Medulla oblongata (tissue), 1 donor: Measurements from ENCODE around the gene MYOG.

Experiments
- DNase-seq: peaks from one replicate; pipeline ENCODE4 v3.0.0-alpha.2; 2015; ENCODE audit errors: extremely low spot score

MYOG gene

DNA sequence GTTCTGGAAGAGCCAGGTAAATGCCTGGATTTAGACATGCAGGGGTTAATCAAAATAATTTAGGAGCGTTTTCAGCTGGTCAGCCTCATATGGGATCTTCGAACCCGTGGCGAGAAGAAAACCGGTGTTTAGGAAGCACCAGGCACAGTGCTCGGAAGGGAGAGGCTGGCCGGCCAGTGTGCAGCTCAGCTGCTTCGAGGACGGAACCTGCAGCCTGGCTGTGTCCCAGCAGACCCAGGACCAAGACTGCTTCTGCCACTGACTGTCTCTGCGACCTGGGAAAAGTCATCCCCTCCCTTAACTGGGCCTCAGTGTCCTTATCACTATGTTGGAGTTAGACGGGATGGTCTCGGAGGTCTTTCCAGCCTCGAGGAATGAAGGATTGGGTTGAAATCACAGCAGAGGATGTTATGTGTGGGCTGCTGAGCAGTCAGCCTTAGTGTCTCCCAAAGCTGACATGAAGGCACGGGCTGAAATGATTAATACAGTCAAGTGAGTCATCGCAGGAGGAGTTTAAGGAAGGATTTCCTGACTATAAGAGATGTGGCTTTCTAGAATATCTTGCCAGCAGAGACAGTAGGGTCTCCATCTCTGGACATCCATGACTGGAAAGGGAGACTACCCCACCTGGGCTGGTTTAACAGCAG lies 38.7 kb downstream of the MYOG start:
- no peak for DNase-seq

DNA sequence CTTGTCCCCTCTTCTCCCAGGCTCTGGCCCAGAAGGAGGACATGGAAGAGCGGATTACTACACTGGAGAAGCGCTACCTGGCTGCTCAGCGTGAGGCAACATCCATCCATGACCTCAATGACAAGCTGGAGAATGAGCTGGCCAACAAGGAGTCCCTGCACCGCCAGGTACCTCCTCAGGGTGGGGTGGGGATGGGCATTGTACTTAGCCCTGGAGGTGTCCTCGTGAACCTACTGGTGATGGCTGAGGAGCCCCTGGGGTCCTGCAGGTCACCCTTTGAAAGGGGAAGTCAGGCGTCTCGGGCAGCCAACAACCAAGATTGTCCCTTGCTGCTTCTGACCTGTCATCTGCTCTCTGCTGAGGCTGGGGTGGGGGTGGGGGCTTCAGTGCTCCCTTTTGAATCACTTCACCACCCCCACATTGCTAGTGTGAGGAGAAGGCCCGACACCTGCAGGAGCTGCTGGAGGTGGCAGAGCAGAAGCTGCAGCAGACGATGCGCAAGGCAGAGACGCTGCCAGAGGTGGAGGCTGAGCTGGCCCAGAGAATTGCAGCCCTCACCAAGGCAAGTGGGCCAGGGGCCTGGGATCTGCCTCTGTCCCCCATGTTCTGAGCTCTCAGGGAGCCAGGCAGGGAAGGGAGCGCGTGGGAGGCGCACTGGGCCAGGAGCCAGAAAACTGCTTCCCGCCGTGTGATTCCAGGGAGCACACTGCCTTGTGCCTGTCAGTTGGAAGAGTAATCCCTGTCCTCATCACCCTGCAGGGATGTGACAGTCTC lies 39.8 kb downstream of the MYOG start:
- DNase-seq: no peak

DNA sequence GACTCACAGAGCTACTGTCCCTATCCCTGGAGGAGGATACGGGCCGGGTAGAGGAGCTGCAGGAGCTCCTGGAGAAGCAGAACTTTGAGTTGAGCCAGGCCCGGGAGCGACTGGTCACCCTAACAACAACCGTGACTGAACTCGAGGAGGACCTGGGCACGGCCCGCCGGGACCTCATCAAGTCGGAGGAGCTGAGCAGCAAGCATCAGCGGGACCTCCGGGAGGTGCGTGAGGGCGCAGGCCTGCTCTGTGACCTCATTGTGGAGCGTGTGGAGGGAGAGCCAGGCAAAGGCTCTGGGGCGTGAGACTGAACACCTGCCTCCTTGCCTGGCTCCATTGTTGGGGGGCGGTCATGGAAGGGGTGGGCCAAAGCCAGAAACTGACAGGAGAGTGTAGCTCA lies 40.5 kb downstream of the MYOG start:
- no peak for DNase-seq

DNA sequence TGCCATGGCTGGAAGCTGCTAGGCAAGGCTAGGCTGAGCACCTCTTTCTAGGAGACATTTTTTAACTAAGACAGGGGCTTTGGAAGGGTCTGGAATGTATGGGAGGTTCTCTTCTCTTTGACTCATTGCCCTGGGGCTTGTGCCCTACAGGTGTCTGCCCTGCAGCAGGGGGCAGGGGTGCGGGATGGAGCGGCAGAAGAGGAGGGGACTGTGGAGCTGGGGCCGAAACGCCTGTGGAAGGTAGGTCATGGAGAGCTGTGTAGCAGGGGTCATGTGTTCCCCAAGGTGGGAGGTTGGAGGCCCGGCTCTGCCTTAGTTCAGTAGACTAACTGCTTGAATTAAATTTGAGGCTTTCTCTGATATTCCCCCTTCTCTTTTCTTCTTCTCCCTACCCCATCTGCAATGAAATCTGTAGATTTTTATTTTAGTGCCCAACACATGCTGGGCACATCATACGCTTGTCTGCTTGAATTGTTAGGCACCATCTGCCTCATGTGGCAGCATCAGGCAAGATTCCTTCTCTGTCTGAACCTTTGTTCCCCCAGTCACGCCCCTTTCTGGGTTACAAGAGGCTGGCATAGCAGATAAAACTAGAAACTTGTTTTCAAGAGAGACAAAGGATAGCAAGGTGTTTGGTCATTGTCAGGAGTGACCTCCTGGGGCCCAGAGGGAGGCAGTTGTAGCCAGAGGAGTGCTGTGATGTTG lies 41.1 kb downstream of the MYOG start:
- no peak for DNase-seq

DNA sequence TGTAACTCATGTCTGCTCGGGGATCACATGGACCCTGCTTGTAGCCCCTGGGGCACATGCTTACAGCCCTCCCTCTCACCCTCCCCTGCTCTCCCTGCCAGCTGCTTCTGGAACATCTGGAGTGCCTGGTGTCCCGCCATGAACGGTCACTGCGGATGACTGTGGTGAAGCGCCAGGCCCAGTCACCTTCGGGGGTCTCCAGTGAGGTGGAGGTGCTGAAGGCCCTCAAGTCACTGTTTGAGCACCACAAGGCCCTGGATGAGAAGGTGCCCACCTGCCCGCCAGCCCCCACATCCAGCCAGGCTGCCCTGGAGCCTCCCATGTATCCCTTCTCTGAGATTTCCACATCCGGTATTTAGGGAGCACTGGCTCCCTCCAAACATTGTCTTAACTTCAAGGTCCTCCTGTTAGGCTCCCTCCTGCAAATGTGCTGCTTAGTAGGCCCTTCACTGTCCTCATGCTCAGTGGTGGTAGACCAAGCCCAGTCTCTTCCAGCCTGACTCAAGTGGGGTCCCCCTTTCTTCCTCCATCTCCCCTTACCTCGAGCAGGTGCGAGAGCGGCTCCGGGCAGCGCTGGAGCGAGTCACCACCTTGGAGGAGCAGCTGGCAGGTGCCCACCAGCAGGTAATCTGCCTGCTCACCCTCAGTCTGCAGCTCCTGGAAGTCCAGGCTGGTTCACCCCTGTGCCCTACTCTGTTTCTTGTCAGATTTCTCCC lies 41.8 kb downstream of the MYOG start:
- DNase-seq: no peak

- DNase-seq: no peak
Observed at GRCh38 chr1:203041351-203041932, 44.4 kb downstream of the MYOG start.

DNA sequence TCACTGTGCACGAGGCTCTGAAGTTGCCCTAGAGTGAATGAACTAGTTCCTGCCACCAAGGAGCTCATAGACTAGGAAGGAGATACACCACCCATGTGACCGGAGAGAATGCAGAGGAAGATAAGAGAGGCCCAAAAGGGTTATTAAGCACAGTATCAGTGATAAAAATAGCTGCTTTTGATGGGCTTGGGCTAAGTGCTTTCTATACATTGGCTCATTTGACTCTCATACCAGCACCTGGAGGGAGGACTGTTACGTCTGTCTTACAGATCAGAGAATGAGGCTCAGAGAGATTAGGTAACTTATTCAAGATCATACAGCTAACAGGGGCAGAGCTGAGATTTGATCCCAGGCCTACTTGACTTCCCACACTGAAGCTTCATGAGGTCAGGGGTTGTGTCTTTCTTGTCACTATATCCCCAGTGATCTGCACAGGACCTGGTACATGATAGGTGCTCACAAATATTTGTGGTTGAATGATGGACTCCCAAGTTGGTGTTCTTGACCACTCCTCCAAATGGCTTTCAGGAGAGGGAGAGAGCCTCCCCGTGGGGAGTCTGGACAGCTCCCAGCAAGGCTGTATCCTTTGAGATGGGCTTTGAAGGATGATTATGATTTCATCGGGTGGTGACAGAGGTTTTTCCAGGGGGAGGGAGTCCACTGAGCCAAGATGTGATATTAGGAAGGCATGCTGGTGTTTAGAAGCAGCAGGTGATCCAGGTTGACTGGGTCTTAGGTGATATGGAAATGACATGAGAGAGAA lies 45.1 kb downstream of the MYOG start:
- no peak for DNase-seq

DNA sequence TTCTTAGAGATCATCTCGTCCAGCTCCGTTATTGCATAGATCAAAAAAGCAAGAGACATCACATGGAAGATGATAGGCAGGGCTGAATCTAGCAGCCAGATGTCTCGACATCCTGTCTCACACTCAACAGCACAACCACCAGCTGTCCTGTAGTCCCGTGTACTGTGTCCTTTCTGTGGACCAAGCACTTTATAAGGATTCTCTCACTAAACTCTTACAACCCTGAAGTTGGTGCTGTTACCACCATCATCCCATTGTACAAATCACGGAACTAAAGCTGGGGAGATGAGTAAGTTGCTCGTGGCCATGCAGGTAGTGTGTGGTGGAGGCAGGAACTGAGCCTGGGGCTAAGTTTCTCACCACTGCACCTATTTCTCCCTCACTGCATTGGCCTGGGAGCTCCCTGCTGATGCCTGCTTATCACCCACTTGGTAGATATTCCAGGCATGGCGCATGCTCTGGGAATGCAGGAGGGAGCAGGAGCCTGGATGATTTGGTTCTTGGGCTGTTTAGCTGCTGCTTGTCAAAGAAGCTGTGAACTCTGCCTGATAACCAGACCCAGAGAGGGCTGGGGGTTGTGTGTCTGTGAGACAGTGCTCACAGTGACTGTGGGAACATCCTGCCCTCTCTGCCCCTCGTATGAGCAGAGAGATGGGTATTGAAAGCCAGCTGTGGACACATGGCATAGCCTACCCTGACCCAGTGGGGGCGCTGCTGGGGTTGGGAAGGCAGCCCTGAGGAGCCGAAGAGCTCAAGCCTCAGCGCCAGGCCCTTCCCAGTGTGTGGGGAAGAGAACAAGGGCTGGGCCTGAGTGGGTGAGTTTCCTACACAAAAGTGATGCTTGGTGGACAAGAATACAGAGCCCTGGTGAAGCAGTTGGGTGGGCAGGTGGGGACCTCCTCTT lies 46.0 kb downstream of the MYOG start:
- DNase-seq: peak; percentile 25

DNA sequence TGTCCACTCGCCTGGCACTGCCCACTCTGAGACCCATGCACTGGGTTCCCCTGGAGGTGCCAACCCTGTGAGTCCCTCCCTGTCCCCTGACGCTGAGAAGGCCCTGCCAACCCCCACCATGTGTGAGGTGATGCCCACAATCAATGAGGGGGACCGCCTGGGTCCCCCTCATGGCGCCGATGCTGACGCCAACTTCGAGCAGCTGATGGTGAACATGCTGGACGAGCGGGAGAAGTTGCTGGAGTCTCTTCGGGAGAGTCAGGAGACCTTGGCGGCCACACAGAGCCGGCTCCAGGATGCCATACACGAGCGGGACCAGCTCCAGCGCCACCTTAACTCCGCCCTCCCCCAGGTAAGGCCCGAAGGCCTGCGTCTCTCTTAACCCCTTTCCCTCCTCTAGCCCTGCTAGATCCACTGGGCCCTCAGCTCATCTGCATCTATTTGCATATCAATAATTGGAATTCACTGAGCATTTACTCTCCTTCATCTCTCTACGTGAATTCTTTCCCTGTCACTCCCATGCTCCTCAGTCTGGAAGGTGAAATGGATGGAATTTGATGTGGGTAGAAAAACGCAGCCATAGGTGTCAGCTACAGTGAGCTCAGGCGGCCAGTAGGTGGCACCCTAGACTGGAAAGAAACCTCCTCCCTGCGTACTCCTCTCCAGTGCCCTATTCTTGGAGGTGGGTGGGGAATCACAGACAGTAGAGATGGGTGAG lies 46.8 kb downstream of the MYOG start:
- DNase-seq: peak; percentile 90

DNA sequence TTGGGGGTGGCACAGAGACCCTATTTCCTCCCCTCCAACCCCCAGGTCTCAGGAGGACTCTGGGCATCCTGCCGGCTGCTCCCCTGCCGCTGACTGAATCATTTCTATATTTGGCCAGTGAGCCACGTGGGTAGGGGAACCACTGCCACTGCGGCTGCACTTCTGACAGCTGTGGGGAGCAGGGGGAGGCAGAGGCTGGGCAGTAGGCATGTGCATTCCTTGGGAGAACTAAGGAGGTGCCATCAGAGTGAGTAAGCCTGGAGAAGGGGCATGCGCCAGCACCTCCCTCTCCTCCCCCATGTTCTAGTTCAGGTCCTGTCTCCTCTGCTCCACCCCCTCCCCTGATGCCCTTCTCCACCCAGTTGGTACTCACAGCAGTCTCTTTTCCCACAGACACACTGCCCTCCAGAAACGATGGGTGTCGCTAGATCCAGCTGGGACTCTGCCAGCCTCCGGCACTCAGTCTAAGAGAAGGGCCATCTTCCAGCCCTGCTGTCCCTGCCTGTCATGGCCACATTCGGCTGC lies 47.5 kb downstream of the MYOG start:
- DNase-seq: peak; percentile 63

GRCh38 chr1:203037509-203038190 lies 48.2 kb downstream of the MYOG start:
- DNase-seq: no peak

DNA sequence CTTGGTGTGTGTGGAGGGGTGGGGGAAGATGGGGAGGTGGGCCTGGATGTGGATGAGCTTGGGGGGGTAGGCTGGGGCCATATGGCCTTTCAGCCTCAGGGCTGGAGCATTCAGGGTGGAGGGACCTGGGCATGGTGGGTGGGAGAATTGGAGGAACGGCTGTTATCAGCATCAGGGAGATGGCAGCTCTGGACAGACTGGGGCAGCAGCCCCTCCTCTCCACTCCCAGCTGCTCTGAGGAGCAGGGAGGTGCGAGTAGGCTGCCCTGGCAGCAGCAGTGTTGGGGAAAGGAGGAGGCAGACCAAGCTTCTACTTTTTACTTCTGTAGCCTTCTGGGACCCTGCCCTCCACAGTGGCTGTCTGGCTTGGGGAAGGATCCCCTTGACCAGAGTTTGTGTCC lies 49.3 kb downstream of the MYOG start:
- DNase-seq: no peak

GRCh38 chr1:203036135-203036534 lies 49.7 kb downstream of the MYOG start:
- DNase-seq: no peak

DNA sequence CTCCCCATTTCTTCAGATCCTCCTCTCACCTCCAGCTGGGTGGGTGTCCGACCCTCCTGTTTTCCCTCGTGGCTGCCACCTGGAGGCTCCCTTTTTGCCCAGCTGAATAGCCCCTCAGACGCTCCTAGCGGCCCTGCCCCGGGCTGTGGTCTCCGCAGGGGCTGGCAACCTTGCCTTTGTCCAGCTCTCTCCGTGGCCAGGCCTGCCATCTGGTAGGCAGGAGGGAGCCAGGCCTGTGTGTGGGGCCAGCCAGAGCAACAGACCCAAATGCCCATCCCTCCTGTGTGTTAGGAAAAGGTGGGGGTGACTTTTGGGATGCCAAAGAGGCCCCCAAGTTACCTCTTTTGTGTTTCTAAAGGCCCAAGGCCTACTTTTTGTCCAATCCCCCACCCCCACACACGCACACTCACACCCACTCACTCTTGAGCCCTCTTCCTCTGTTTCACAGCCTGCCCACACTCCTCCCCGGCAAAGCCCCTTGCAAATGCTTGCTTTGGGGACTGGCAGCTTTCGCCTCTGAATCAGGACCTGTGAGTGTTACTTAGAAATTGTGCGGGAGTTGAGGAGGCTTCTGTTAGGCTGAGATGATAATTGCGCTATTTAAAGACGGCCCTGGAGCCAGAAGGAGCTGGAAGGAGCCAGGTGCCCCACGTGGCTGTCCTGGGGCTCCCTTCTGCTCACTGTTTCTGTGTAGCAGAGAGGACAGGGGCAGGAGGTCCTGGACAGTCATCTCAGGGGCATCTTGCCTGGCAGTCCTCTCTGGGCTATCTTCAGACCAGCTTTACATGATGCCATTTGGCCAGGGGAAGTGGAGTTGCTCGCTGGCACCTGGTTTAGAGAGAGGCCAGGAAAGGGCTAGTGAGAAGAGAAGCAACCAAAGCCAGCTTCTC lies 50.5 kb downstream of the MYOG start:
- DNase-seq: no peak

- DNase-seq: no peak
Observed at GRCh38 chr1:203034422-203035110, 51.2 kb downstream of the MYOG start.

GRCh38 chr1:203033917-203034316 lies 51.9 kb downstream of the MYOG start:
- DNase-seq: no peak

- no peak for DNase-seq
Observed at GRCh38 chr1:203033287-203033686, 52.5 kb downstream of the MYOG start.
